K562 (cell line): ENCODE results near the gene POLR2H. TPM values are rescaled to one million over a fixed set of nuclear protein-coding genes. Genes with fewer than 3 reads are reported as not detected.

Experiments used
- ARNT ChIP-seq, 2 experiments: fragments of 450-650 bp; IDR thresholded peaks; 2 replicates each; pipeline ENCODE4 v1.6.1; 2016; ENCODE audit warnings: mild to moderate bottlenecking in 1 of 2
- CCNT2 ChIP-seq: IDR thresholded peaks from 2 replicates; pipeline ENCODE4 v1.6.1; 2011; ENCODE audit warnings: borderline replicate concordance, low read depth, mild to moderate bottlenecking, moderate library complexity, mixed read lengths, low read length; ENCODE audit not compliant: insufficient read length; ENCODE audit errors: extremely low read depth
- COPS2 ChIP-seq: fragments of 450-650 bp; conservative IDR thresholded peaks from 2 replicates; pipeline ENCODE4 v1.6.1; 2016; ENCODE audit warnings: mild to moderate bottlenecking, moderate library complexity
- ELK1 ChIP-seq: sonication (generic); formaldehyde crosslinking; IDR thresholded peaks from 2 replicates; pipeline ENCODE4 v1.8.1; 2022; ENCODE audit warnings: missing genetic modification reagents
- ETS2 ChIP-seq: IDR thresholded peaks from 2 replicates; pipeline ENCODE4 v1.6.1; 2016; ENCODE audit warnings: borderline replicate concordance, missing genetic modification characterization, mild to moderate bottlenecking, moderate library complexity, missing compliant biosample characterization; ENCODE audit not compliant: poor library complexity, severe bottlenecking
- HDAC8 ChIP-seq: fragments of 450-650 bp; IDR thresholded peaks from 2 replicates; pipeline ENCODE4 v1.6.1; 2016; ENCODE audit warnings: mild to moderate bottlenecking, missing genetic modification characterization, moderate library complexity, missing compliant biosample characterization
- HDGF ChIP-seq: fragments of 450-650 bp; IDR thresholded peaks from 2 replicates; pipeline ENCODE4 v1.6.1; 2016
- KDM5B ChIP-seq: fragments of 200-600 bp; sonication (generic); IDR thresholded peaks from 2 replicates; pipeline ENCODE4 v1.6.1; 2012; ENCODE audit warnings: low read depth, mild to moderate bottlenecking, moderate library complexity, low read length, control low read depth, inconsistent platforms; ENCODE audit not compliant: insufficient replicate concordance
- KLF1 ChIP-seq: fragments of 450-650 bp; IDR thresholded peaks from 2 replicates; pipeline ENCODE4 v1.6.1; 2016; ENCODE audit warnings: missing genetic modification characterization, missing compliant biosample characterization
- MYNN ChIP-seq, 2 experiments: sonication (generic); formaldehyde crosslinking in 1 of 2; IDR thresholded peaks; 2 replicates each; pipeline versions ENCODE4 v1.5.0 to v1.6.1; 2016 to 2020; ENCODE audit warnings: antibody characterized with exemption in 1 of 2, missing genetic modification reagents in 1 of 2
- PCBP1 ChIP-seq: fragments of 200-400 bp; formaldehyde crosslinking; IDR thresholded peaks from 2 replicates; pipeline ENCODE4 v1.6.1; 2018; ENCODE audit warnings: mild to moderate bottlenecking, low read depth, low read length; ENCODE audit not compliant: poor library complexity, severe bottlenecking
- PYGO2 ChIP-seq: fragments of 450-650 bp; IDR thresholded peaks from 2 replicates; pipeline ENCODE4 v1.6.1; 2016; ENCODE audit warnings: mild to moderate bottlenecking, missing genetic modification characterization, moderate library complexity, missing compliant biosample characterization
- SIX5 ChIP-seq, 2 experiments: IDR thresholded peaks; 2 replicates each; pipeline ENCODE4 v1.6.1; 2011; ENCODE audit warnings: low read length in 2 of 2, borderline replicate concordance in 1 of 2, low read depth in 1 of 2, mild to moderate bottlenecking in 1 of 2, moderate library complexity in 1 of 2; ENCODE audit not compliant: insufficient read depth in 1 of 2
- SMAD4 ChIP-seq: fragments of 250-450 bp; sonication (Bioruptor Pico); conservative IDR thresholded peaks from 2 replicates; pipeline ENCODE4 v1.8.0; 2021; ENCODE audit warnings: inconsistent platforms, mild to moderate bottlenecking, moderate library complexity
- TAF1 ChIP-seq: IDR thresholded peaks from 2 replicates; pipeline ENCODE4 v1.6.1; 2011; ENCODE audit warnings: mild to moderate bottlenecking, low read length, moderate library complexity; ENCODE audit not compliant: insufficient read depth, control insufficient read depth, severe bottlenecking; ENCODE audit errors: extremely low read depth
- TFAP4 ChIP-seq: sonication (generic); formaldehyde crosslinking; IDR thresholded peaks from 2 replicates; pipeline ENCODE4 v1.8.0; 2022; ENCODE audit warnings: missing genetic modification reagents, mild to moderate bottlenecking, moderate library complexity, borderline replicate concordance
- ZBTB17 ChIP-seq: fragments of 450-650 bp; formaldehyde crosslinking; IDR thresholded peaks from 2 replicates; pipeline ENCODE4 v1.4.0; 2020; ENCODE audit warnings: mild to moderate bottlenecking
- ZNF124 ChIP-seq: sonication (generic); formaldehyde crosslinking; IDR thresholded peaks from 2 replicates; pipeline ENCODE4 v1.8.1; 2022; ENCODE audit warnings: missing genetic modification reagents
- ZNF140 ChIP-seq: fragments of 250-450 bp; sonication (Bioruptor Pico); IDR thresholded peaks from 2 replicates; pipeline ENCODE4 v1.8.0; 2021; ENCODE audit warnings: moderate library complexity, mild to moderate bottlenecking, inconsistent platforms
- ZNF224 ChIP-seq: sonication (generic); formaldehyde crosslinking; IDR thresholded peaks from 2 replicates; pipeline ENCODE4 v1.8.0; 2022; ENCODE audit warnings: mild to moderate bottlenecking, missing genetic modification reagents
- ZNF740 ChIP-seq, 3 experiments: fragments of 200-800 bp in 1 of 3; sonication (Bioruptor generic) in 1 of 3; sonication (generic) in 1 of 3; formaldehyde crosslinking in 1 of 3; IDR thresholded peaks; 2 replicates each; pipeline versions ENCODE4 v1.6.1 to v1.8.0; 2016 to 2022; ENCODE audit warnings: mild to moderate bottlenecking in 2 of 3, missing compliant biosample characterization in 2 of 3, missing genetic modification characterization in 2 of 3, missing genetic modification reagents in 1 of 3
- ZNF766 ChIP-seq: fragments of 200-800 bp; sonication (Bioruptor generic); conservative IDR thresholded peaks from 2 replicates; pipeline ENCODE4 v1.6.1; 2016; ENCODE audit warnings: missing genetic modification characterization, missing compliant biosample characterization
- polyA plus RNA-seq, 8 experiments: library from polyadenylated mRNA; depleted of rRNA in 4 of 8; stranded (reverse) in 5 of 8; unstranded in 3 of 8; fragments of >200 nt; fragmentation: Nextera tagmentation in 2 of 8; fragmentation: Illumina TruSeq in 1 of 8; extraction: Ambion mirVana in 2 of 8; extraction: Trizol in 1 of 8; gene quantifications; 2 replicates each; pipeline versions ENCODE4 v1.2.1 to v1.2.3, GENCODE V29; 2011 to 2014; ENCODE audit warnings: inconsistent platforms in 1 of 8, missing spikeins in 1 of 8
- total RNA-seq, 7 experiments: library from RNA; depleted of rRNA in 6 of 7; stranded (reverse); fragments of >200 nt in 6 of 7; fragmentation: Illumina TruSeq in 2 of 7; extraction: Trizol in 2 of 7; gene quantifications; 2 replicates each; pipeline versions ENCODE4 v1.2.1 to v1.2.3, GENCODE V29; 2011 to 2021; ENCODE audit warnings: low replicate concordance in 1 of 7
- TF ChIP-seq, protein P1 (sequence below): sonication (generic); formaldehyde crosslinking; IDR thresholded peaks from 2 replicates; pipeline ENCODE4 v1.8.0; 2022; ENCODE audit warnings: mild to moderate bottlenecking, missing genetic modification reagents

The POLR2H gene
- total and polyA plus RNA-seq, 9 of the 15 experiments (the other 6 are each of a cell fraction or from before 2014, with no cell fraction given): 128 to 512 (median 220) TPM

GRCh38 chr3:184361932-184362667, 590 bp downstream of the POLR2H start (continued):
- no peak; the same call in 1 of the 2 replicates for TF ChIP-seq ZNF740 (CRISPR knock-in tag; IDR thresholded peaks at IDR 0.05)
- no peak; a peak in 1 of 4 replicates for TF ChIP-seq ZNF740 (tag; IDR thresholded peaks at IDR 0.05)
- no peak for TF ChIP-seq ARNT (IDR thresholded peaks at IDR 0.05)
- no peak for TF ChIP-seq KLF1 (tag)
- TF ChIP-seq CCNT2: no peak
- TF ChIP-seq TFAP4: no peak
- TF ChIP-seq ZNF124 (CRISPR knock-in tag): no peak
- TF ChIP-seq ELK1 (CRISPR knock-in tag): no peak
- no peak; the same call in 1 of the 2 replicates for TF ChIP-seq MYNN (IDR thresholded peaks at IDR 0.05)
- no peak for TF ChIP-seq MYNN (CRISPR knock-in tag; IDR thresholded peaks at IDR 0.05)
- TF ChIP-seq ZBTB17: no peak
- no peak for TF ChIP-seq ETS2 (tag)
- TF ChIP-seq SIX5 (IDR thresholded peaks at IDR 0.05; ENCODE audit: borderline replicate concordance in 1 of 2, insufficient read depth in 1 of 2, low read depth in 1 of 2, low read length in 2 of 2): no peak
- peak; percentile 59 for TF ChIP-seq KDM5B
- TF ChIP-seq, protein P1, sequence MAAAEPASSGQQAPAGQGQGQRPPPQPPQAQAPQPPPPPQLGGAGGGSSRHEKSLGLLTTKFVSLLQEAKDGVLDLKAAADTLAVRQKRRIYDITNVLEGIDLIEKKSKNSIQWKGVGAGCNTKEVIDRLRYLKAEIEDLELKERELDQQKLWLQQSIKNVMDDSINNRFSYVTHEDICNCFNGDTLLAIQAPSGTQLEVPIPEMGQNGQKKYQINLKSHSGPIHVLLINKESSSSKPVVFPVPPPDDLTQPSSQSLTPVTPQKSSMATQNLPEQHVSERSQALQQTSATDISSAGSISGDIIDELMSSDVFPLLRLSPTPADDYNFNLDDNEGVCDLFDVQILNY (CRISPR knock-in tag): no peak
- TF ChIP-seq SMAD4: no peak
- TF ChIP-seq HDGF: peak; percentile 55; the same call in 1 of the 2 replicates
- no peak; the same call in 1 of the 2 replicates for TF ChIP-seq HDAC8
- 0 out of 2 replicates have a peak, but pooled peaks have one; percentile 43 for TF ChIP-seq ZNF766 (CRISPR knock-in tag)
- TF ChIP-seq COPS2: no peak
- no peak for TF ChIP-seq PCBP1
- no peak for TF ChIP-seq ZNF140
- no peak for TF ChIP-seq PYGO2
- no peak for TF ChIP-seq ZNF224 (CRISPR knock-in tag)
- TF ChIP-seq TAF1: peak; percentile 18
